ENCODE measurements around the gene LANCL3.

DNA sequence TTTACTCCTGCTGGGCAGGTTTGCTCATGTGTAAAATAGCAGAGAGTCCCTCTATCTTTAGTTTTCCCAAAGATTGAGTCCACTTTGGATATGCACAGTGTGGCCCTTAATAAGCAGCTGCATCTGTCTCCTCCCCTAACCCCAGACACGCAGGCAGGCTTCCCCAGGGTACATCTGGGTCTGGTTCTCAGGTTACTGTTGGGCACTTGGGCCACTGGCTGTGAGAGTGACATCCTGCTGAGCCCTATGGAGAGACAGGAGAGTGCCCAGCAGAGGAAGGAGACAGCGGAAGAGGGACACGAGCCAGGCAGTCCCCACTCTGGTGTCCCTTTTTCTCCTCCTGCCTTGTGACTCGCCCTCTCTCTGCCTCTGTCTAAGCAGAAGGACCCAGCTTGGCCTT is 130.1 kb downstream of the LANCL3 start:
- TF ChIP-seq, protein P1, sequence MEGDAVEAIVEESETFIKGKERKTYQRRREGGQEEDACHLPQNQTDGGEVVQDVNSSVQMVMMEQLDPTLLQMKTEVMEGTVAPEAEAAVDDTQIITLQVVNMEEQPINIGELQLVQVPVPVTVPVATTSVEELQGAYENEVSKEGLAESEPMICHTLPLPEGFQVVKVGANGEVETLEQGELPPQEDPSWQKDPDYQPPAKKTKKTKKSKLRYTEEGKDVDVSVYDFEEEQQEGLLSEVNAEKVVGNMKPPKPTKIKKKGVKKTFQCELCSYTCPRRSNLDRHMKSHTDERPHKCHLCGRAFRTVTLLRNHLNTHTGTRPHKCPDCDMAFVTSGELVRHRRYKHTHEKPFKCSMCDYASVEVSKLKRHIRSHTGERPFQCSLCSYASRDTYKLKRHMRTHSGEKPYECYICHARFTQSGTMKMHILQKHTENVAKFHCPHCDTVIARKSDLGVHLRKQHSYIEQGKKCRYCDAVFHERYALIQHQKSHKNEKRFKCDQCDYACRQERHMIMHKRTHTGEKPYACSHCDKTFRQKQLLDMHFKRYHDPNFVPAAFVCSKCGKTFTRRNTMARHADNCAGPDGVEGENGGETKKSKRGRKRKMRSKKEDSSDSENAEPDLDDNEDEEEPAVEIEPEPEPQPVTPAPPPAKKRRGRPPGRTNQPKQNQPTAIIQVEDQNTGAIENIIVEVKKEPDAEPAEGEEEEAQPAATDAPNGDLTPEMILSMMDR (IDR thresholded peaks at IDR 0.05) = no peak
- no peak for TF ChIP-seq POLR2AphosphoS5 (IDR thresholded peaks at IDR 0.05)

Measured in stomach (tissue), 4 donors.